Glutamatergic neuron (in vitro differentiated cells): ENCODE results near the gene TMEM106A. TPM values are rescaled to one million over a fixed set of nuclear protein-coding genes. Genes with fewer than 3 reads are reported as not detected.
"Not testable (repeated sequence)": the region's sequence is repeated elsewhere in the genome, so short reads cannot be mapped to it uniquely, and the experiment has no call there.

Experiments used
- DNase-seq: peaks from one replicate; pipeline ENCODE4 v3.0.0; 2022
- H3K27ac Mint-ChIP-seq: one replicate; pipeline ENCODE4 v1.8.0; 2020; ENCODE audit warnings: mild to moderate bottlenecking, mixed read lengths, inconsistent platforms; ENCODE audit not compliant: unreplicated experiment
- H3K27me3 Mint-ChIP-seq: one replicate; pipeline ENCODE4 v1.8.0; 2020; ENCODE audit warnings: mild to moderate bottlenecking, moderate library complexity, mixed read lengths, inconsistent platforms; ENCODE audit not compliant: unreplicated experiment
- H3K36me3 Mint-ChIP-seq: one replicate; pipeline ENCODE4 v1.8.0; 2020; ENCODE audit warnings: mild to moderate bottlenecking, mixed read lengths, inconsistent platforms; ENCODE audit not compliant: unreplicated experiment
- H3K4me1 Mint-ChIP-seq: one replicate; pipeline ENCODE4 v1.8.0; 2020; ENCODE audit warnings: mild to moderate bottlenecking, low read depth, mixed read lengths, inconsistent platforms; ENCODE audit not compliant: unreplicated experiment
- H3K4me3 Mint-ChIP-seq: one replicate; pipeline ENCODE4 v1.8.0; 2020; ENCODE audit warnings: mild to moderate bottlenecking, mixed read lengths, inconsistent platforms; ENCODE audit not compliant: unreplicated experiment
- H3K9me3 Mint-ChIP-seq: one replicate; pipeline ENCODE4 v1.8.0; 2020; ENCODE audit warnings: mild to moderate bottlenecking, moderate library complexity, mixed read lengths, inconsistent platforms; ENCODE audit not compliant: unreplicated experiment
- total RNA-seq: library from RNA; stranded (reverse); fragmentation: NEBNext Ultra II Directional; extraction: Animal tissue kit (Norgen Biotek cat#: 25700); gene quantifications from one replicate; pipeline ENCODE4 v1.2.1, GENCODE V29; 2021; ENCODE audit not compliant: unreplicated experiment

TMEM106A gene
- total RNA-seq, 1 donor from 2014 or later: 2.3 TPM

- H3K4me3 Mint-ChIP-seq, H3K36me3 Mint-ChIP-seq, DNase-seq, H3K9me3 Mint-ChIP-seq, H3K27ac Mint-ChIP-seq, H3K4me1 Mint-ChIP-seq, H3K27me3 Mint-ChIP-seq: not testable (repeated sequence)
Measured at GRCh38 chr17:43239597-43239996, 27.9 kb downstream of the TMEM106A start.

DNA sequence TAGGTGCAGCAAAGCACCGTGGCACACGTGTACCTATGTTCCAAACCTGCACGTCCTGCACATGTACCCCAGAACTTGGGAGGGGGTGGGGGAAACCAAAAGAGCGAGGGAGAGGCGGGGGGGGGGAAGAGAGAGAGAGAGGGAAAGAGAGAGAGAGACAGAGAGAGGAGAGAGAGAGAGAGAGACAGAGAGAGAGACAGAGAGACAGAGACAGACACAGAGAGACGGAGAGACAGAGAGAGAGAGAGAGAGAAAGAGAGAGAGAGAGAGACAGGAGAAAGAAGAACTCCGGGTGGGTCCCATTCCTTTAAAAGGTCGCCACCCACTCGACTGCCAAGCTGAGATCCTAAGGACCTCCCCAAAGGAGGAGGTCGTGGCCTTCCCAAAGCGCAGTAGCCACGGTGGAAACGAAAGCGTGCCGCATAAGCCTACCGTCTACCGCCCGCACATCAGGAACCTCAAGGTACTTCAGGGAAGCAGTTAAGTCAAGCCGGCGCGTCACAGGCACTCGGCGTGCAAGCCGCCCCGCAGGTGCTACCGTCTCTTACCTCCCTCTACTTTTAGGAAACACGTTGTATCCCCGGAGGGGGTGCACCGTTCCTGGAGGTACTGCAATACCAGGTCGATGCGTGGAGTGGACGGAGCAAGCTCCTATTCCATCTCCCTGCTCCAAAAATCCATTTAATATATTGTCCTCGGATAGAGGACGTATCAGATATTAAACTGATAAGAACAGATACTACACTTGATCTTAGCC, 29.1 kb downstream of the TMEM106A start:
- H3K36me3 Mint-ChIP-seq, H3K27me3 Mint-ChIP-seq, H3K9me3 Mint-ChIP-seq, DNase-seq, H3K27ac Mint-ChIP-seq, H3K4me3 Mint-ChIP-seq, H3K4me1 Mint-ChIP-seq: not testable (repeated sequence)

GRCh38 chr17:43246456-43246855, 34.8 kb downstream of the TMEM106A start:
- not testable (repeated sequence) for H3K9me3 Mint-ChIP-seq, DNase-seq, H3K27ac Mint-ChIP-seq

More at GRCh38 chr17:43246456-43246855, 34.8 kb downstream of the TMEM106A start:
- not testable (repeated sequence) for H3K27me3 Mint-ChIP-seq, H3K4me3 Mint-ChIP-seq, H3K36me3 Mint-ChIP-seq, H3K4me1 Mint-ChIP-seq

Other genes with a start within 250 kb of the TMEM106A start
- gene AARSD1, start 247.4 kb upstream of the TMEM106A start, total RNA-seq: 73.9 TPM
- 4.1 TPM for gene PTGES3L, start 231.8 kb upstream of the TMEM106A start, total RNA-seq
- gene RUNDC1, start 231.3 kb upstream of the TMEM106A start, total RNA-seq: 14.0 TPM
- 658 TPM for gene RPL27, start 213.5 kb upstream of the TMEM106A start, total RNA-seq
- not detected for gene IFI35, start 205.1 kb upstream of the TMEM106A start, total RNA-seq
- gene VAT1, start 189.5 kb upstream of the TMEM106A start, total RNA-seq: 413 TPM
- gene RND2, start 186.6 kb upstream of the TMEM106A start, total RNA-seq: 75.8 TPM
- 11.3 TPM for gene BRCA1, start 86.5 kb upstream of the TMEM106A start, total RNA-seq
- gene NBR1, start 40.7 kb upstream of the TMEM106A start, total RNA-seq: 51.8 TPM
- not detected for gene CCDC200, start 16.7 kb downstream of the TMEM106A start, total RNA-seq
- gene RNU2-1, start 22.1 kb downstream of the TMEM106A start, total RNA-seq: 9,258 TPM
- gene ARL4D, start 187.1 kb downstream of the TMEM106A start, total RNA-seq: 100 TPM